SK-N-SH (cell line): ENCODE results near the gene CHST6. TPM values are rescaled to one million over a fixed set of nuclear protein-coding genes. Genes with fewer than 3 reads are reported as not detected.
A peak's percentile ranks its signal among the peaks of the same experiment; 100 is the strongest.

ENCODE experiments used
- CTCF ChIA-PET: fragments of 300-600, 350-600 bp; formaldehyde crosslinking; extraction: SDS; loops from one replicate; lab custom pipeline; 2021; lab: Yijun Ruan, JAX
- POLR2A ChIA-PET: fragments of 350-600 bp; sonication (Branson Sonifier 250); formaldehyde crosslinking; extraction: SDS; loops from one replicate; lab custom pipeline; 2020; ENCODE audit warnings: antibody characterized with exemption, inconsistent platforms; lab: Yijun Ruan, JAX
- DNase-seq: peaks from one replicate; pipeline ENCODE4 v3.0.0; 2012
- H2AFZ ChIP-seq: fragments of 200-600 bp; sonication (generic); 2 replicates; pipeline ENCODE4 v1.8.1; 2016; ENCODE audit warnings: antibody characterized with exemption, mild to moderate bottlenecking, low read depth
- H3F3A ChIP-seq: fragments of 200-600 bp; sonication (generic); replicated peaks from 2 replicates; pipeline ENCODE3; 2016; ENCODE audit warnings: antibody characterized with exemption, mild to moderate bottlenecking; ENCODE audit not compliant: insufficient read depth
- H3K27ac ChIP-seq, 2 experiments: fragments of 200-500 bp in 1 of 2; fragments of 200-600 bp in 1 of 2; sonication (Bioruptor generic) in 1 of 2; sonication (generic), shearing (Covaris generic) in 1 of 2; 2 replicates each; pipeline versions ENCODE4 v1.5.1 to v1.6.1; 2014 to 2016; ENCODE audit warnings: low read depth in 2 of 2, inconsistent platforms in 1 of 2, low read length in 1 of 2, mild to moderate bottlenecking in 1 of 2, mixed read lengths in 1 of 2
- H3K27me3 ChIP-seq: fragments of 200-600 bp; sonication (generic), shearing (Covaris generic); 2 replicates; pipeline ENCODE4 v1.6.1; 2016; ENCODE audit warnings: mixed run types; ENCODE audit not compliant: insufficient read depth
- H3K36me3 ChIP-seq, 2 experiments: fragments of 200-500 bp in 1 of 2; fragments of 200-600 bp in 1 of 2; sonication (Bioruptor generic) in 1 of 2; sonication (generic) in 1 of 2; replicated peaks in 1 of 2; 2 replicates each; pipeline versions ENCODE3 to v1.5.1; 2014 to 2016; ENCODE audit warnings: low read length in 1 of 2, mild to moderate bottlenecking in 1 of 2; ENCODE audit not compliant: insufficient read depth in 2 of 2, control insufficient read depth in 1 of 2
- H3K4me1 ChIP-seq, 2 experiments: fragments of 200-500 bp in 1 of 2; fragments of 200-600 bp in 1 of 2; sonication (Bioruptor generic) in 1 of 2; sonication (generic), shearing (Covaris generic) in 1 of 2; 2 replicates each; pipeline versions ENCODE4 v1.5.1 to v1.6.1; 2014 to 2016; ENCODE audit warnings: low read depth in 1 of 2, low read length in 1 of 2, mixed run types in 1 of 2; ENCODE audit not compliant: insufficient read depth in 2 of 2, control insufficient read depth in 1 of 2
- H3K4me2 ChIP-seq: fragments of 200-600 bp; sonication (generic), shearing (Covaris generic); 2 replicates; pipeline ENCODE4 v1.6.1; 2017; ENCODE audit warnings: mixed run types
- H3K4me3 ChIP-seq, 2 experiments: fragments of 200-500 bp in 1 of 2; fragments of 200-600 bp in 1 of 2; sonication (Bioruptor generic) in 1 of 2; sonication (generic), shearing (Covaris generic) in 1 of 2; 2 replicates each; pipeline versions ENCODE4 v1.5.1 to v1.8.1; 2014 to 2016; ENCODE audit warnings: low read depth in 2 of 2, inconsistent platforms in 1 of 2, low read length in 1 of 2, mild to moderate bottlenecking in 1 of 2, mixed read lengths in 1 of 2, moderate library complexity in 1 of 2
- H3K79me2 ChIP-seq: fragments of 200-600 bp; sonication (generic); 2 replicates; pipeline ENCODE4 v1.8.1; 2017; ENCODE audit warnings: mild to moderate bottlenecking; ENCODE audit not compliant: insufficient read depth
- H3K9ac ChIP-seq: fragments of 200-600 bp; sonication (generic); 2 replicates; pipeline ENCODE4 v1.6.1; 2017; ENCODE audit warnings: mixed run types
- H3K9me2 ChIP-seq: fragments of 200-600 bp; sonication (generic); 2 replicates; pipeline ENCODE4 v1.6.1; 2017; ENCODE audit warnings: mixed run types
- H3K9me3 ChIP-seq: fragments of 200-600 bp; sonication (generic); 2 replicates; pipeline ENCODE4 v1.6.1; 2017; ENCODE audit warnings: mixed run types, mild to moderate bottlenecking, moderate library complexity
- H4K20me1 ChIP-seq: fragments of 200-600 bp; sonication (generic); 2 replicates; pipeline ENCODE4 v1.6.1; 2017; ENCODE audit warnings: mild to moderate bottlenecking, mixed run types; ENCODE audit not compliant: insufficient read depth
- CTCF ChIP-seq: fragments of 200-600 bp; sonication (generic); IDR thresholded peaks from 2 replicates; pipeline ENCODE4 v1.6.1; 2017; ENCODE audit warnings: antibody characterized with exemption, mild to moderate bottlenecking, moderate library complexity
- ELF1 ChIP-seq: IDR thresholded peaks from 2 replicates; pipeline ENCODE4 v1.4.0; 2012
- EZH2phosphoT487 ChIP-seq: fragments of 200-600 bp; sonication (generic); IDR thresholded peaks from 2 replicates; pipeline ENCODE4 v1.6.1; 2017; ENCODE audit warnings: low read depth, mixed run types, mild to moderate bottlenecking, antibody characterized with exemption, moderate library complexity, borderline replicate concordance
- FOSL2 ChIP-seq: IDR thresholded peaks from 2 replicates; pipeline ENCODE4 v1.4.0; 2012; ENCODE audit warnings: low read depth, mild to moderate bottlenecking, moderate library complexity, borderline replicate concordance
- FOXJ3 ChIP-seq: sonication (generic); formaldehyde crosslinking; IDR thresholded peaks from 2 replicates; pipeline ENCODE4 v1.5.1; 2020; ENCODE audit warnings: mild to moderate bottlenecking, missing genetic modification reagents
- FOXM1 ChIP-seq: IDR thresholded peaks from 2 replicates; pipeline ENCODE4 v1.4.0; 2012; ENCODE audit warnings: low read depth, mild to moderate bottlenecking
- GATA2 ChIP-seq: sonication (generic); formaldehyde crosslinking; IDR thresholded peaks from 2 replicates; pipeline ENCODE4 v1.5.0; 2020; ENCODE audit warnings: mild to moderate bottlenecking, missing genetic modification reagents
- IRF3 ChIP-seq: fragments of 150-350 bp; IDR thresholded peaks from 2 replicates; pipeline ENCODE4 v1.6.1; 2016; ENCODE audit warnings: mild to moderate bottlenecking, low read depth, low read length
- JUND ChIP-seq: IDR thresholded peaks from 2 replicates; pipeline ENCODE4 v1.4.0; 2012
- MEF2A ChIP-seq: IDR thresholded peaks from 2 replicates; pipeline ENCODE4 v1.4.0; 2012; ENCODE audit warnings: low read depth, borderline replicate concordance
- MXI1 ChIP-seq: IDR thresholded peaks from 2 replicates; pipeline ENCODE4 v1.6.1; 2012; ENCODE audit warnings: mild to moderate bottlenecking, low read depth, low read length, improper control_type of control experiment
- NRF1 ChIP-seq: IDR thresholded peaks from 2 replicates; pipeline ENCODE4 v1.6.1; 2012; ENCODE audit warnings: low read depth, mild to moderate bottlenecking, low read length
- POLR2AphosphoS5 ChIP-seq: IDR thresholded peaks from 2 replicates; pipeline ENCODE4 v1.6.1; 2012; ENCODE audit warnings: low read depth, low read length
- RAD21 ChIP-seq: IDR thresholded peaks from 2 replicates; pipeline ENCODE4 v1.6.1; 2012; ENCODE audit warnings: mild to moderate bottlenecking, low read length
- RCOR1 ChIP-seq: fragments of 150-350 bp; IDR thresholded peaks from 2 replicates; pipeline ENCODE4 v1.6.1; 2017; ENCODE audit warnings: antibody characterized with exemption, low read length
- REST ChIP-seq: IDR thresholded peaks from 2 replicates; pipeline ENCODE4 v1.6.1; 2012; ENCODE audit warnings: mild to moderate bottlenecking, low read depth, low read length, moderate library complexity
- RXRA ChIP-seq: IDR thresholded peaks from 2 replicates; pipeline ENCODE4 v1.4.0; 2012; ENCODE audit warnings: low read depth, mild to moderate bottlenecking, borderline replicate concordance
- TAF1 ChIP-seq: IDR thresholded peaks from 2 replicates; pipeline ENCODE4 v1.6.1; 2012; ENCODE audit warnings: low read depth, mild to moderate bottlenecking, low read length, moderate library complexity, borderline replicate concordance
- TCF12 ChIP-seq: IDR thresholded peaks from 2 replicates; pipeline ENCODE4 v1.4.0; 2012
- TEAD4 ChIP-seq: IDR thresholded peaks from 2 replicates; pipeline ENCODE4 v1.4.0; 2012; ENCODE audit warnings: mild to moderate bottlenecking, borderline replicate concordance; ENCODE audit not compliant: insufficient read depth
- USF1 ChIP-seq: IDR thresholded peaks from 2 replicates; pipeline ENCODE4 v1.4.0; 2012; ENCODE audit warnings: low read depth, borderline replicate concordance
- USF2 ChIP-seq: fragments of 150-350 bp; IDR thresholded peaks from 2 replicates; pipeline ENCODE4 v1.6.1; 2017; ENCODE audit warnings: antibody characterized with exemption, low read length, low read depth, borderline replicate concordance
- YY1 ChIP-seq: IDR thresholded peaks from 2 replicates; pipeline ENCODE4 v1.4.0; 2012; ENCODE audit warnings: low read depth, mild to moderate bottlenecking
- WGBS: methylation state at CpG from one replicate; pipeline ENCODE4 v1.1.6; 2017; ENCODE audit warnings: low lambda C conversion rate; 5-methylcytosine and 5-hydroxymethylcytosine counted together
- polyA plus RNA-seq, 3 experiments: library from polyadenylated mRNA; depleted of rRNA; stranded (reverse); fragments of >200 nt; gene quantifications; 2 replicates each; pipeline ENCODE4 v1.2.3, GENCODE V29; 2012

CHST6 gene
- polyA plus RNA-seq, 1 of the 3 experiments (the other 2 are of a cell fraction), result 0.30 TPM

- TF ChIP-seq REST (no peak), TEAD4 (peak; percentile 39; the same call in 1 of the 2 replicates), FOSL2 (no peak), MEF2A (no peak), FOXJ3 (CRISPR knock-in tag) (no peak), JUND (no peak), POLR2AphosphoS5 (peak; percentile 34; the same call in 1 of the 2 replicates), EZH2phosphoT487 (no peak), RAD21 (no peak)
Measured at GRCh38 chr16:75443298-75443697, 51.9 kb downstream of the CHST6 start (continued).

GRCh38 chr16:75433732-75434413 lies 61.4 kb downstream of the CHST6 start:
- WGBS, result 40% methylated on average over 32 of the region's 32 CpGs
- POLR2A ChIA-PET, result interaction anchor here (0.6 to 1.9 kb wide), 5 partner anchors 13 to 236 kb away, joined by 3 to 9 read pairs (median 3); partner anchors contain the start of gene TMEM170A
- H3K4me1 ChIP-seq, result peaks cover 0 to 10% of the 10 kb centered on the region in 2 experiments; a peak in 1 of 4 replicates
- no peak for TF ChIP-seq JUND
- no peak for TF ChIP-seq USF2
- TF ChIP-seq ELF1, result no peak
- TF ChIP-seq FOXM1, result no peak
- peak; percentile 75 for TF ChIP-seq YY1
- peak; percentile 25; the same call in 1 of the 2 replicates for TF ChIP-seq MXI1
- no peak for TF ChIP-seq USF1
- peak; percentile 83 for TF ChIP-seq NRF1
- TF ChIP-seq POLR2AphosphoS5, result no peak
- no peak for TF ChIP-seq FOXJ3 (CRISPR knock-in tag)
- TF ChIP-seq IRF3, result no peak
- TF ChIP-seq CTCF, result no peak
- TF ChIP-seq TAF1, result no peak
- no peak for TF ChIP-seq RCOR1
- TF ChIP-seq RXRA, result no peak
- no peak for TF ChIP-seq EZH2phosphoT487
- no peak for TF ChIP-seq GATA2 (CRISPR knock-in tag)
- no peak for TF ChIP-seq TCF12

More at GRCh38 chr16:75433732-75434413, 61.4 kb downstream of the CHST6 start:
- Histone ChIP-seq H3K4me2 (peak overlapping the region; percentile 81), H3K27me3 (no peaks in the 10 kb centered on the region), H3K79me2 (peaks cover 43% of the 10 kb centered on the region), H3K9ac (peak overlapping the region; percentile 81), H3K27ac (peak overlapping the region; percentile 69 to 85), H4K20me1 (no peaks in the 10 kb centered on the region), H3F3A (peaks cover 6% of the 10 kb centered on the region), H3K4me3 (peak overlapping the region; percentile 74 to 92), H3K9me2 (no peaks in the 10 kb centered on the region), H3K36me3 (no peaks in the 10 kb centered on the region), H3K9me3 (no peaks in the 10 kb centered on the region), H2AFZ (peak overlapping the region; percentile 99)
- CTCF ChIA-PET, result interaction anchor here (1.0 to 2.7 kb wide), 12 partner anchors 8 to 234 kb away, joined by 3 to 11 read pairs (median 4); no protein-coding TSS in a partner anchor
- DNase-seq, result peak; percentile 68
